Uterus (tissue), 2 donors: ENCODE data around the gene GJA10.

ENCODE experiments used
- CTCF ChIP-seq, 4 experiments: fragments of 200-600 bp in 2 of 4; fragments of 450-650 bp in 2 of 4; sonication (generic) in 2 of 4; IDR thresholded peaks; one replicate each; pipeline ENCODE4 v1.5.1; 2016 to 2019; ENCODE audit warnings: antibody characterized with exemption in 4 of 4, mild to moderate bottlenecking in 2 of 4, moderate library complexity in 1 of 4
- POLR2A ChIP-seq, 2 donors: fragments of 450-650 bp; IDR thresholded peaks; one replicate each; pipeline ENCODE4 v1.6.1; 2016; ENCODE audit warnings: antibody characterized with exemption in 2 of 2, mild to moderate bottlenecking in 1 of 2, moderate library complexity in 1 of 2

- no peak for TF ChIP-seq CTCF (IDR thresholded peaks at IDR 0.05)
- TF ChIP-seq POLR2A (IDR thresholded peaks at IDR 0.05) = no peak
These were observed 19.8 kb upstream of the GJA10 start for GRCh38 chr6:89874438-89874837.
